GM12878 (cell line): ENCODE results near the gene WFDC12. TPM values are rescaled to one million over a fixed set of nuclear protein-coding genes. Genes with fewer than 3 reads are reported as not detected.

Experiments
- ATAC-seq: fragments of 200-7000 bp; cut with Tn5 transposase; 3 replicates; pipeline ENCODE4 v1.9.1; 2020; ENCODE audit warnings: mild to moderate bottlenecking, moderate library complexity
- BruUV-seq: library from RNA; stranded (reverse); fragments of 400-500 nt; replicated peaks from 2 replicates; lab custom pipeline; 2021; lab: Mats Ljungman, UMichigan
- CTCF ChIA-PET: fragments of 300-600 bp; sonication (Branson Sonifier 250); formaldehyde crosslinking; extraction: SDS; loops from one replicate; lab custom pipeline; 2021; ENCODE audit warnings: inconsistent platforms; lab: Yijun Ruan, JAX
- POLR2A ChIA-PET: fragments of 350-600 bp; formaldehyde crosslinking; extraction: SDS; loops from one replicate; lab custom pipeline; 2021; ENCODE audit warnings: inconsistent platforms; lab: Charles Lee
- RAD21 ChIA-PET: fragments of 300-600 bp; sonication (Branson Sonifier 250); formaldehyde crosslinking; loops from one replicate; lab custom pipeline; 2023; ENCODE audit warnings: antibody characterized with exemption; ENCODE audit not compliant: unreplicated experiment; lab: Charles Lee
- SMC1A ChIA-PET: fragments of 300-600 bp; sonication (Branson Sonifier 250); formaldehyde crosslinking; loops from one replicate; lab custom pipeline; 2023; ENCODE audit not compliant: unreplicated experiment, uncharacterized antibody; lab: Charles Lee
- DNase-seq: peaks from one replicate; pipeline ENCODE4 v3.0.0-alpha.2; 2011; ENCODE audit warnings: low read depth, low spot score
- FAIRE-seq: peaks from 3 replicates; lab custom pipeline; 2011; peaks lifted over from hg19 to GRCh38; lab: Jason Lieb, UNC
- H2AFZ ChIP-seq: 2 replicates; pipeline ENCODE4 v1.6.0; 2011; ENCODE audit warnings: low read depth, low read length, control low read depth; ENCODE audit not compliant: control insufficient read depth
- H3K27ac ChIP-seq: 2 replicates; pipeline ENCODE4 v1.5.1; 2011; ENCODE audit warnings: control low read depth; ENCODE audit not compliant: control insufficient read depth, insufficient read depth
- H3K27me3 ChIP-seq, 2 experiments: replicated peaks in 1 of 2; 2 replicates each; pipeline versions ENCODE4 v1.6.0 to v1.6.1; 2011; ENCODE audit warnings: low read length in 1 of 2; ENCODE audit not compliant: control insufficient read depth in 2 of 2, insufficient read depth in 2 of 2
- H3K36me3 ChIP-seq, 2 experiments: 2 replicates each; pipeline ENCODE4 v1.5.1; 2011; ENCODE audit warnings: low read length in 1 of 2; ENCODE audit not compliant: control insufficient read depth in 2 of 2, insufficient read depth in 2 of 2
- H3K4me1 ChIP-seq: 2 replicates; pipeline ENCODE4 v1.6.1; 2011; ENCODE audit warnings: mild to moderate bottlenecking, low read length, moderate library complexity, mixed read lengths; ENCODE audit not compliant: control insufficient read depth, insufficient read depth
- H3K4me2 ChIP-seq: 2 replicates; pipeline ENCODE4 v1.6.0; 2011; ENCODE audit warnings: control low read depth; ENCODE audit not compliant: control insufficient read depth, insufficient read depth
- H3K4me3 ChIP-seq: fragments of 200-600 bp; sonication (generic); 2 replicates; pipeline ENCODE4 v1.5.1; 2016
- H3K79me2 ChIP-seq: 2 replicates; pipeline ENCODE4 v1.6.0; 2011; ENCODE audit warnings: low read length; ENCODE audit not compliant: control insufficient read depth, insufficient read depth
- H3K9ac ChIP-seq: 2 replicates; pipeline ENCODE4 v1.8.0; 2011; ENCODE audit warnings: low read length, control low read depth, mixed read lengths; ENCODE audit not compliant: control insufficient read depth, insufficient read depth
- H3K9me3 ChIP-seq: replicated peaks from 3 replicates; pipeline ENCODE4 v1.5.1; 2011; ENCODE audit warnings: mild to moderate bottlenecking, low read length; ENCODE audit not compliant: control insufficient read depth, insufficient read depth
- H4K20me1 ChIP-seq: 2 replicates; pipeline ENCODE4 v1.6.0; 2011; ENCODE audit not compliant: control insufficient read depth, insufficient read depth
- GABPA ChIP-seq: IDR thresholded peaks from 2 replicates; pipeline ENCODE4 v1.6.1; 2014; ENCODE audit warnings: antibody characterized with exemption, low read depth, mild to moderate bottlenecking, inconsistent platforms
- IRF5 ChIP-seq: fragments of 450-650 bp; IDR thresholded peaks from 2 replicates; pipeline ENCODE4 v1.6.1; 2017; ENCODE audit warnings: borderline replicate concordance
- NFXL1 ChIP-seq: fragments of 450-650 bp; IDR thresholded peaks from 2 replicates; pipeline ENCODE4 v1.6.1; 2017; ENCODE audit warnings: antibody characterized with exemption, mild to moderate bottlenecking, borderline replicate concordance
- USF1 ChIP-seq: IDR thresholded peaks from 2 replicates; pipeline ENCODE4 v1.6.1; 2011; ENCODE audit warnings: borderline replicate concordance, low read depth, mild to moderate bottlenecking, moderate library complexity, mixed read lengths, low read length; ENCODE audit not compliant: insufficient read depth; ENCODE audit errors: extremely low read length
- YBX1 ChIP-seq: fragments of 450-650 bp; IDR thresholded peaks from 2 replicates; pipeline ENCODE4 v1.6.1; 2016; ENCODE audit warnings: antibody characterized with exemption
- WGBS: methylation state at CpG from one replicate; pipeline ENCODE4 v1.1.6; 2016; ENCODE audit warnings: low lambda C conversion rate; ENCODE audit not compliant: insufficient replicate concordance, insufficient coverage; ENCODE audit errors: missing lambda C conversion rate; 5-methylcytosine and 5-hydroxymethylcytosine counted together
- in situ Hi-C: fragments of 300-500 bp; cut with MboI; formaldehyde crosslinking; loops from 9 replicates; pipeline ENCODE4 v1.14.3; 2018; ENCODE audit warnings: mixed read lengths
- intact Hi-C: fragments of 100-400 bp; cut with micrococcal nuclease; formaldehyde crosslinking; loops from one replicate; pipeline ENCODE4 v1.14.2; 2022; ENCODE audit not compliant: unreplicated experiment
- polyA plus RNA-seq, 11 experiments: library from polyadenylated mRNA; depleted of rRNA in 4 of 11; unstranded in 6 of 11; stranded (reverse) in 5 of 11; fragments of >200 nt; fragmentation: Nextera tagmentation in 4 of 11; fragmentation: Illumina TruSeq in 1 of 11; extraction: Ambion mirVana in 4 of 11; extraction: Trizol in 1 of 11; gene quantifications; 1 replicate in 1 of 11; 2 replicates in 10 of 11; pipeline versions ENCODE4 v1.2.1 to v1.2.3, GENCODE V29; 2011 to 2016; ENCODE audit warnings: inconsistent platforms in 2 of 11, missing spikeins in 2 of 11, low read depth in 1 of 11
- total RNA-seq, 4 experiments: library from RNA; depleted of rRNA in 3 of 4; stranded (reverse); fragments of >200 nt in 3 of 4; fragmentation: Illumina TruSeq in 1 of 4; extraction: Trizol in 1 of 4; gene quantifications; 2 replicates each; pipeline versions ENCODE4 v1.2.1 to v1.2.3, GENCODE V29; 2013 to 2021

Gene WFDC12
- total and polyA plus RNA-seq, 10 of the 15 experiments (the other 5 are each of a cell fraction or from before 2014, with no cell fraction given): not detected

GRCh38 chr20:45152405-45152804 is 28.1 kb upstream of the WFDC12 start:
- TF ChIP-seq USF1 (no peak), IRF5 (no peak)
- POLR2A ChIA-PET: no interaction called here
- Histone ChIP-seq H3K9me3 (no peaks in the 10 kb centered on the region; the same call in 2 of the 3 replicates), H3K4me2 (no peak overlapping the region), H3K79me2 (no peaks in the 10 kb centered on the region), H2AFZ (no peak overlapping the region), H4K20me1 (no peaks in the 10 kb centered on the region), H3K27me3 (no peaks in the 10 kb centered on the region), H3K27ac (no peak overlapping the region), H3K4me1 (peaks cover 3% of the 10 kb centered on the region), H3K9ac (no peak overlapping the region), H3K4me3 (no peak overlapping the region), H3K36me3 (no peaks in the 10 kb centered on the region)
- SMC1A ChIA-PET: interaction anchor here (1.4 to 1.5 kb wide), 2 partner anchors 13 to 138 kb away, joined by 3 read pairs; no protein-coding TSS in a partner anchor
- WGBS: 16% methylated on average over 2 of the region's 2 CpGs
- FAIRE-seq: no peak
- intact Hi-C loops (no loop called here), in situ Hi-C loops (no loop called here)
- RAD21 ChIA-PET: no interaction called here
- no peak for ATAC-seq
- CTCF ChIA-PET: interaction anchor here (0.9 kb wide), 1 partner anchor 14 kb away, joined by 3 read pairs; no protein-coding TSS in a partner anchor
- no peak for DNase-seq
- BruUV-seq: no TSS peak

GRCh38 chr20:45149062-45149461 is 24.8 kb upstream of the WFDC12 start:
- ATAC-seq (no peak), DNase-seq (no peak), FAIRE-seq (no peak)
- 44% methylated on average over 3 of the region's 3 CpGs for WGBS
- intact Hi-C loops: no loop called here
- Histone ChIP-seq H3K4me2 (no peak overlapping the region), H2AFZ (no peak overlapping the region), H3K36me3 (no peaks in the 10 kb centered on the region), H3K79me2 (no peaks in the 10 kb centered on the region), H3K27me3 (no peaks in the 10 kb centered on the region; a peak in 1 of 4 replicates), H3K4me1 (peaks cover 2% of the 10 kb centered on the region), H3K4me3 (no peak overlapping the region), H4K20me1 (no peaks in the 10 kb centered on the region), H3K9ac (no peak overlapping the region), H3K9me3 (no peaks in the 10 kb centered on the region), H3K27ac (no peak overlapping the region)
- BruUV-seq: no TSS peak
- POLR2A ChIA-PET: no interaction called here
- CTCF ChIA-PET: no interaction called here
- RAD21 ChIA-PET: no interaction called here
- no peak for TF ChIP-seq NFXL1
- TF ChIP-seq YBX1: no peak
- no peak for TF ChIP-seq GABPA
- in situ Hi-C loops: no loop called here
- SMC1A ChIA-PET: no interaction called here
